MG63 (cell line): ENCODE data around the gene WNT3. TPM values are rescaled to one million over a fixed set of nuclear protein-coding genes. Genes with fewer than 3 reads are reported as not detected.
A peak's percentile ranks its signal among the peaks of the same experiment; 100 is the strongest.

ENCODE experiments used
- DNase-seq: peaks from one replicate; pipeline ENCODE4 v3.0.0-alpha.2; 2020
- H3K27me3 ChIP-seq: fragments of 250-450 bp; sonication (Bioruptor Pico); 2 replicates; pipeline ENCODE4 v1.5.1; 2020; ENCODE audit warnings: mild to moderate bottlenecking, moderate library complexity
- H3K36me3 ChIP-seq: fragments of 250-450 bp; sonication (Bioruptor Pico); 2 replicates; pipeline ENCODE4 v1.5.1; 2020; ENCODE audit warnings: mild to moderate bottlenecking, moderate library complexity
- H3K4me3 ChIP-seq: fragments of 250-450 bp; sonication (Bioruptor Pico); 2 replicates; pipeline ENCODE4 v1.5.1; 2020; ENCODE audit warnings: mild to moderate bottlenecking, moderate library complexity
- H3K9me3 ChIP-seq: fragments of 250-450 bp; sonication (Bioruptor Pico); 2 replicates; pipeline ENCODE4 v1.5.1; 2020; ENCODE audit warnings: mild to moderate bottlenecking, moderate library complexity
- total RNA-seq: library from RNA; depleted of rRNA; stranded (reverse); fragments of >200 nt; shearing (Covaris generic); gene quantifications from 2 replicates; pipeline ENCODE4 v1.2.3, GENCODE V29; 2014; ENCODE audit warnings: low replicate concordance

WNT3 gene
- total RNA-seq, 1 experiment from 2014 or later = 5.6 TPM

DNA sequence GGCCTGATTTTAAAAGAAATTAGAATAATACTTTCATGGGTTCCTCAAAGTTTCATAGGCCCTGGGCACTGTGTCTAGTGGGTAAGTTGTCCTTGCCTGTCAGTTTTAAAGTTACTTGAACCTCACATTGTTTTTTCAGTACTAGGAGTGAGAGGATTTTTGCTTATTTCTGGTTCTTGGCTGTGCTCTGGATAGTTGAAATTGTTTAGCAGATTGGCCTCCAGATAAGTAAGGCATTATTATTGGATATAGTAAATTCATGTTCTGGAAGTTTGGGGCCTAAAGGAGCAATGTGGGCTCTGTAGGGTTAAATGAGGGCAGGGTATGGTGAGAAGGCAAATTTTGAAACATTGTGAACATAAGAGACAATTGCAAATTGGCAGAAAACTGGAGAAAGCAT, 78.5 kb downstream of the WNT3 start:
- no peak for DNase-seq
- H3K9me3 ChIP-seq = no peaks in the 10 kb centered on the region
- no peaks in the 10 kb centered on the region; the same call in 1 of the 2 replicates for H3K36me3 ChIP-seq
- no peaks in the 10 kb centered on the region for H3K27me3 ChIP-seq
- no peak overlapping the region for H3K4me3 ChIP-seq

GRCh38 chr17:46738544-46738943, 79.9 kb downstream of the WNT3 start:
- Histone ChIP-seq H3K27me3 (no peaks in the 10 kb centered on the region), H3K4me3 (no peak overlapping the region), H3K36me3 (no peaks in the 10 kb centered on the region), H3K9me3 (no peaks in the 10 kb centered on the region)
- DNase-seq = no peak

DNA sequence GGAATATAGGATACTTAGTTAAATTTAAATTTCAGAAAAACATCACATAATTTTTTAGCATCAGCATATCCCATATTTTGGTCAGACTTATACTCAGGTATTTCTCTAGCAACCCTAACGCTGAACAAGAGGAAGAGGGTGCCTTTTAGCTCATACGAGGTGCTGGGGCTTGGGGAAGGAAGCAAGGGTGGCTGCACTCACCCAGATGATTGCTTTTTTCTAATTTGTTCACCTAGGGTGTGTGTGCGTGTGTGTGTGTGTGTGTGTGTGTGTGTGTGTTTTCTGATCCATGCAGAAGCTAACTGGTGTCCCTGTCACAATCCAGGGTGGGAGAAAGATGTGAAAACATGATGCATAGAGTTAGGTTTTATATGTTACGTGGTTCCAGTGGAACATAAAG, 81.2 kb downstream of the WNT3 start:
- H3K36me3 ChIP-seq = no peaks in the 10 kb centered on the region
- H3K4me3 ChIP-seq = no peak overlapping the region
- H3K27me3 ChIP-seq = no peaks in the 10 kb centered on the region
- H3K9me3 ChIP-seq = no peaks in the 10 kb centered on the region
- no peak for DNase-seq

DNA sequence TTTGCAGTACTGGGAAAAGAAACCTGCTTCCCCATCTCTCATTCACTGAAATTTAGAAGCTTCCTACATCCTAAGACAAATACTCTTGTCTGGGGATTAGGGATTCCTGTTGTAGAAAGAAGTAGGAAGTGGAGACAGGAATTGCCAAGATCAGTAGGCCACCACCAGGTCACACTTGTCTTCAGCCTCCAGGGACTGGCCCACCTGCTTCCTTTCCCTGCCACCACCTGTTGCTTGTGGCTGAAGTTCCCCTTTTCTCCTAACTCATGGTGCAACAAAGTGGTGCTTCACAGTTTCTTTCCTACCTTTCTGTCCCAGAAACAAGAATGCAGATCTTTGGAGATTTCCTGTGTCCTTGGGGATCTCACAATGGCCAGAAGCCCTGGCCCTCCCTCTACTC, 82.4 kb downstream of the WNT3 start:
- H3K36me3 ChIP-seq = no peaks in the 10 kb centered on the region
- no peak for DNase-seq
- no peaks in the 10 kb centered on the region for H3K9me3 ChIP-seq
- no peaks in the 10 kb centered on the region for H3K27me3 ChIP-seq
- H3K4me3 ChIP-seq = no peak overlapping the region

GRCh38 chr17:46733837-46734475, 84.5 kb downstream of the WNT3 start:
- Histone ChIP-seq H3K27me3 (no peaks in the 10 kb centered on the region), H3K4me3 (no peak overlapping the region), H3K9me3 (no peaks in the 10 kb centered on the region), H3K36me3 (peaks cover 1% of the 10 kb centered on the region; the same call in 1 of the 2 replicates)
- DNase-seq = no peak

- DNase-seq = no peak
- peaks cover 3% of the 10 kb centered on the region; the same call in 1 of the 2 replicates for H3K36me3 ChIP-seq
- H3K4me3 ChIP-seq = no peak overlapping the region
Measured at GRCh38 chr17:46732754-46733398, 85.6 kb downstream of the WNT3 start.

DNA sequence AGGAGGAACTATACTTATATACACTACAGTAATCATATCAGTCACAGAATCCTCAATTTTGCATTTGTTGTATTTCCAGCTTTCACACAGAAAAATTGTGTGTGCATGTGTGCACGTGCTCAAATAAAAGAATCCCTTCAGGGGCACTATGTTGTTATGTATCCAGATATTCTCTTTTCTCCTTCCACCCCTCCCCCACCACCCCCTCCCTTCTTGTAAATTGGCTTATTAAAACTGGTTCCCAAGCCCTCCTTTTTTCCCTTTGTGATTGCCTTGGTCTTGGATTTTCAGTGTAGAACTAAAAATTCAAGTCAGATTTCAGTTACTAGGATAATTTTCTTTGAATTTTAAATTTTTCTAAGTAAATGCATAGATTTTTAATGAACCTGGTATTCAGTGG, 86.3 kb downstream of the WNT3 start:
- Histone ChIP-seq H3K27me3 (no peaks in the 10 kb centered on the region), H3K9me3 (no peaks in the 10 kb centered on the region), H3K4me3 (no peak overlapping the region), H3K36me3 (peaks cover 3% of the 10 kb centered on the region; the same call in 1 of the 2 replicates)
- no peak for DNase-seq

More at GRCh38 chr17:46732754-46733398, 85.6 kb downstream of the WNT3 start:
- Histone ChIP-seq H3K9me3 (no peaks in the 10 kb centered on the region), H3K27me3 (no peaks in the 10 kb centered on the region)

DNA sequence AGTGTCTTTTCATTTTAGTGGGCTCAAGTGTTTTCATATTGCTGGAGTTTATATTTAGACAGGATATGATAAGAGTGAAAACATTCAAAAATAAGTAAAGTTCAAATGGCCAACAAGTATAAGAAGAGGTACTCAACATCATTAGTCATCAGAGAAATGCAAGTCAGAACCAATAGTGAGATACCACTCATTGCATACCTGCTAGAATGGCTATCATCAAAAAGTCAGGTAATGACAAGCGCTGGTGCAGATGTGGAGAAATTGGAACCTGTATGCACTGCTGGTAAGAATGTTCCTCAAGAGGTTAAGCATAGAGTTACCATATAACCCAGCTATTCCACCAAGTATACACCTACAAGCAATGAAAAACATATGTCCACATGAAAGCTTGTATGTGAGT, 87.8 kb downstream of the WNT3 start:
- Histone ChIP-seq H3K9me3 (no peaks in the 10 kb centered on the region), H3K36me3 (peaks cover 3% of the 10 kb centered on the region; the same call in 1 of the 2 replicates), H3K27me3 (no peaks in the 10 kb centered on the region), H3K4me3 (no peak overlapping the region)
- DNase-seq = no peak

DNA sequence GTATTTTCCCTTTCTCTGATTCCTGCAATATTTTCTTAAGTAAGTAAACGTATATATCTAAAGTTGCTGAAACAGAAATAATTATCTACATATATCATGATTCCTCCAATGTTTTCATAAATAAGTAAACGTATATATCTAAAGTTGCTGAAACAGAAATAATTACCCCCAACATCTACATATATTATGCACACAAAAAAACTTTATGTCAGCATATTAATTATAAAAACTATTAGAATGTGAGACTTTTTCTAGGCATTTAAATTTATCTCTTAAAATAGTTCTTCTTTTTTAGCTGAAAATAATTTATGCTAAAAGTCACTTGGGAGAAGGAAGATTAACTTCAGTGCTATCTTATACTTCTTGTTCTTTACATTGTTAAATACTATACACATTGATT, 88.5 kb downstream of the WNT3 start:
- H3K9me3 ChIP-seq = no peaks in the 10 kb centered on the region
- H3K36me3 ChIP-seq = peaks cover 3% of the 10 kb centered on the region; the same call in 1 of the 2 replicates
- H3K4me3 ChIP-seq = no peak overlapping the region
- no peaks in the 10 kb centered on the region for H3K27me3 ChIP-seq
- DNase-seq = no peak

DNA sequence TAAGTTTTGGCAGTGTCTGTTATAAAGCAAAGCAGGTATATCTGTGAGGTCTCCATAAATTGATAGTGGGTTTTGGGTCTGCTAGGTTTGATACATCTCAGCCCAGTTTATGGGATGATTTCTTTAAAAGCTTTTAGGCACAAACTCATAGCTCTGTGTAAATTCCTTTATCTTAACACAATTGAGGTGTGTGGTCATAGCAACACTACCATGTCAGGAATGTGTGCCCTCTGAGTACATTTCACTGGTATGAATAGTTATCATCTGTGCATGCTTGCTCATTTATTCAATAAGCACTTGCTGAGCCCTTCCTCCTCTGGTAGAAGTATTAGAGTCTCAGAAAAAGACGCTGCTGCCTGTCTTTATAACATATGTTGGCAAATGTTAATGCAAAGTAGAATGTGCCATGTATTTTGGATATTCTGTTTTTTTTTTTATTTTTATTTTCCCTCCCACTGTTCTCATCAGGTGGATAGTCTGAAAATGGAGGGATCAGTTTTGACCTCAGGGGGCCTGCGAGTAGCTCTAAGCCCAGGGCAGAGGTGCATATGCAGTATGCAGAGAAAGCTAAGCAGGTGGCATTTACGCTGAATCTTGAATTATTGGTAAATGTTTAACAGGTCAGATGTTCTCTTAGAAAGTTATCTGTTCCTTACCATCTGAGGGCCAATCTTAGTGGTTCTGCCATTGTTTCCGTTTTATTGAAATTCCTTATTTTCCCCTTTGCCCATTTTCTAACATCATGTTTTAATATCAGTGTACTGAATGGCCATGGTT, 90.7 kb downstream of the WNT3 start:
- Histone ChIP-seq H3K27me3 (no peaks in the 10 kb centered on the region), H3K9me3 (no peaks in the 10 kb centered on the region), H3K36me3 (peaks cover 3% of the 10 kb centered on the region; the same call in 1 of the 2 replicates), H3K4me3 (no peak overlapping the region)
- DNase-seq = peak; percentile 8

DNA sequence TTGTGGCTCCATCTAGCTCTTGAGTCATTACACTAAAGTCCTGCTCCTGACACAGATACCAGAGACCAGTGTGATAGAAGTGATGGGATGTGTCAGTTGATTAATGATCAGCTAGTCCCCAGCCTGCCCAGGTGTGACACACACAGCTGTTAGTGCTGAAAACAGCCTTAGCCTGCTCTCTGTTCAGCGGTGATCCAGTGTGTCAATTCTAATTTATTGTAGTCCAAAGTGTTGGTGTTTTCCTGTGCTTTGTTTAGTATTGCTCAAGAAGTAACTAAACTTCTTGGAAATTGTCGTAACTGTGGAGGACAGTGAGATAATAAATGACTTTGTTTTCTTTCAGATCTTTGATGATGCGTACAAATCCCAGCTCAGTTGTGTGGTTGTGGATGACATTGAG, 92.3 kb downstream of the WNT3 start:
- H3K36me3 ChIP-seq = peaks cover 3% of the 10 kb centered on the region; the same call in 1 of the 2 replicates
- no peak overlapping the region for H3K4me3 ChIP-seq
- H3K9me3 ChIP-seq = no peaks in the 10 kb centered on the region
- no peaks in the 10 kb centered on the region for H3K27me3 ChIP-seq
- no peak for DNase-seq

DNA sequence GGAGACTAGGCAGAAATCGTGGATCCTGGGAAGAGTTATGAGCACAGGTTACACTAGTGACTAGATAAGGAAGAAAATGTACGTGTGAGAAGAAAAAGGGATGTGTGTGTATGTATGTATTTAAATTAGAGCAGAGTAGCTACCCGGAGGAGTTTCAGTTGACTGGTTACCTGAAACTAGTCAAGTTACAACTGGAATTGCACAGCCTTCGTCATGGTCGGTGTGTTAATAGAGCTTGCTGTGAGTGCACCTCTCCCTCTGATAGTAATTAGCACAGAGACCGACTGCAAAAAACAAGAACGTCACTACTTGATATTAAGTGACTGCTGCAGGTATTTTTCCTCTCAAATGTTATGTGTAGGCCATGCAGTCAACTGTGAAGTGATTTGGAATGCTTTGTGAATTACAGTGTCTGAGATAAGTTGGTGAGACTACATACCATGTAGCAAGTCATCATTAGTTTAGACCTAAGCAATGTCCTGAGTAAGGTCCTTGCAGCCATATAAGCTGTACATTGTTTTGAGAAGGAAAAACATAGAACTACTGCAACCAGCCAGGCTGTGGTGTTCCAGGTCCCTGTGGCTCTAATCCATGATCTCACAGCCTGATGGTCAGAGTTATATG, 95.7 kb downstream of the WNT3 start:
- H3K4me3 ChIP-seq = no peak overlapping the region
- H3K36me3 ChIP-seq = no peaks in the 10 kb centered on the region; the same call in 1 of the 2 replicates
- no peak for DNase-seq
- H3K9me3 ChIP-seq = no peaks in the 10 kb centered on the region
- no peaks in the 10 kb centered on the region for H3K27me3 ChIP-seq

DNA sequence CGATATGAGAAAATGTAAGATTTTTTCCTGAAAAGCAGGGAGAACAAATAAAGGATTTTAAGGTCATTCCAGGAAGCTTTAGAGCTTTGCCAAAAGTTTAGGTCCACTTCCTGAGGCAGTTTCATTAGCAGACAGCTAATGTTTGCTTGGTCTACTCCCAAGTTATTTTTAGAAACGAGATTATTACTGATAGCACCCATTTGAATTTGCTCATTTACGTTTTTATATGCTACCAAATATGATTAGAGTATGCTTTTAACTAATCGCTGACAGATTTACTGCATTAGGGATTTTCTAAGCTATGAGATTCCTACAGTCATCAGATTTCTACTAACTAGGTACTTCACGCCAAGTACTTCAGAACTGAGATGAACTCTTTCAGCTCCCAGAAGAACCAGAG, 98.1 kb downstream of the WNT3 start:
- H3K27me3 ChIP-seq = no peaks in the 10 kb centered on the region
- no peak overlapping the region for H3K4me3 ChIP-seq
- H3K36me3 ChIP-seq = no peaks in the 10 kb centered on the region; the same call in 1 of the 2 replicates
- DNase-seq = no peak
- H3K9me3 ChIP-seq = no peaks in the 10 kb centered on the region

GRCh38 chr17:46719891-46720290, 98.6 kb downstream of the WNT3 start:
- no peaks in the 10 kb centered on the region for H3K9me3 ChIP-seq
- H3K4me3 ChIP-seq = no peak overlapping the region
- no peaks in the 10 kb centered on the region for H3K27me3 ChIP-seq
- no peak for DNase-seq
- H3K36me3 ChIP-seq = no peaks in the 10 kb centered on the region; the same call in 1 of the 2 replicates

GRCh38 chr17:46717999-46718398, 100.5 kb downstream of the WNT3 start:
- DNase-seq = no peak
- H3K9me3 ChIP-seq = no peaks in the 10 kb centered on the region
- no peaks in the 10 kb centered on the region for H3K27me3 ChIP-seq
- peaks cover 4% of the 10 kb centered on the region for H3K36me3 ChIP-seq
- no peak overlapping the region for H3K4me3 ChIP-seq
